ENCODE results near the gene TAF3.

The TAF3 gene

DNA sequence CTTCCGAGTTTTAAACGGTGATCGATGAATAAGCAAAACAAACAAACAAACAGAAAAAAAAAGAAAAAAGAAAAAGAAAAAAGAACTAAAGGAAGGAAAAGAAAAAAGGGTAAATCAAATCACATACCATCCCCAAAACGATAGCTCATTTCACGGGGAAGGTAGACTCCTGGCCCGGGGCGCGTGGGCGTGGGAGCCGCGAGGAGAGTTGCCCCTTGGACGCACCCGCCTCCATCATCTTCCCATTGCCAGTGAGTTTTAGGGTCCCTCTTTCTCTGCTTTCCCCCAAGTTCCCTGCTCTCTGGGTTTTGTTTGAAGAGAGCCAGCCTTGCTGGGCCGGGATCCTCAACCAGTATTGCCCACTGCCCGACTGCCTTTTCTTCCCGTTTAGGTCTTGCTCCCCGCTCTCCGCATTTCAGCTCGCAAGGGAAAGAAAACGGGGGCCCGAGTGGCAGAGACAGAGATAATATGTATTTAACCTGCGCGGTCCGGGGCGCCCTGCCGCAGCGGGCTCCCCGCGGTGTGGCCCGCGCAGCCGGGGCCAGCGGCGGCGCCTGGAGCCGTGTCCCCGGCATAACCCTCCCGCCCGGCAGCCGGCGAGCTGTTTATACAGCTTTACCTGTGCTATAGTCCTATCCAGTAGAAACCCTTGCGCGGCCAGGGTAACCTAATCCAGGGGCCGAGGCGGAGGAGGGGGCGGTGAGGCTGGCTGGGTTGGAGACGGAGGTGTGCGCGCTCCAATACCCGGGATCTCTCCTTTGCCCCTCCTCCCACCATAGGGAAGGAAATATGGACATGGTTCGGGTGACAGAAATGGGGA lies 230.9 kb downstream of the TAF3 start:
- no peak overlapping the region for H3K27ac ChIP-seq
- peak overlapping the region; percentile 72 for H3K4me3 ChIP-seq
- no peak for DNase-seq (ENCODE audit: low spot score)
- no peak for TF ChIP-seq CTCF (IDR thresholded peaks at IDR 0.05)

- no peak for TF ChIP-seq CTCF (IDR thresholded peaks at IDR 0.05)
- peak overlapping the region; percentile 72 for H3K4me3 ChIP-seq
- DNase-seq (ENCODE audit: low spot score), result no peak
Observed at GRCh38 chr10:8049865-8050555, 231.7 kb downstream of the TAF3 start.

GRCh38 chr10:8050556-8051108 lies 232.3 kb downstream of the TAF3 start:
- H3K4me3 ChIP-seq, result peak overlapping the region; percentile 72
- H3K27ac ChIP-seq, result no peak overlapping the region
- DNase-seq (ENCODE audit: low spot score), result no peak
- TF ChIP-seq CTCF (IDR thresholded peaks at IDR 0.05), result no peak

More at GRCh38 chr10:8049865-8050555, 231.7 kb downstream of the TAF3 start:
- no peak overlapping the region for H3K27ac ChIP-seq

DNA sequence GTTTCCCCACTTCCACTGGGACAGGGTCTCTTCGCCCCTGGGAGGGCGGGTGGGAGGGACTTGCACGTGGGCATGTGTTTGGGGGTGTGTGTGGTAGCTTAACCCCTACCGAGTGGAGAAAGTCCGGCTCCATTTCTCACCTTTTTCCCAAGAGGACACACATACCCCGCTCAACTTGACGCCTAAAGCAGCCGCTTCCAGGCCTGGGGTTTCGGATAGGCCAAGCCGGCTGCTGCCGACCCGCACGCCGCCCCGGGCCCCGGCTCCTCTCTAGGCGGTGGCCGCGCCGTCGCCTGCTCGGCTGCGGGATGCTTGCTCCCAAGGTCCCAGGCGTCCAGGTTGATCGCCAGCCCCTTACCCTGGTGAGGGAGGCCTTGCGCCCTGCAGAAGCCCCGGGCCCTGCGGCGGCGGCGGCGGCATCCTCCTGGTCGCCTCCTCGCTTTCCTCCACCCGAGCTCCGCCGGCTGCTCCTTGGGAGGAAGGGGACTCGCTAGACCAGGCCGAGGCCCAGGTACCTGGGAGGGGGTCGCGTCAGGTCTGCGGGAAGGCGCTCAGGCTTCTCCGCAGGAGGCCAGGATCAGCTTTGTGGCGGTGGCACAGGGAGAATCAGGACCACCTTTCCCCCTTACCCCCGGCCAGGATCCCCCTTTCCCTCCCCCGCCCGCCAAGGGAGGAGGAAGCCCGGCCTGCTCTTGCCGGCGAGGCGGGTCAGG lies 233.0 kb downstream of the TAF3 start:
- Histone ChIP-seq H3K4me3 (peak overlapping the region; percentile 72), H3K27ac (no peak overlapping the region)
- DNase-seq (ENCODE audit: low spot score), result no peak
- no peak for TF ChIP-seq CTCF (IDR thresholded peaks at IDR 0.05)

DNA sequence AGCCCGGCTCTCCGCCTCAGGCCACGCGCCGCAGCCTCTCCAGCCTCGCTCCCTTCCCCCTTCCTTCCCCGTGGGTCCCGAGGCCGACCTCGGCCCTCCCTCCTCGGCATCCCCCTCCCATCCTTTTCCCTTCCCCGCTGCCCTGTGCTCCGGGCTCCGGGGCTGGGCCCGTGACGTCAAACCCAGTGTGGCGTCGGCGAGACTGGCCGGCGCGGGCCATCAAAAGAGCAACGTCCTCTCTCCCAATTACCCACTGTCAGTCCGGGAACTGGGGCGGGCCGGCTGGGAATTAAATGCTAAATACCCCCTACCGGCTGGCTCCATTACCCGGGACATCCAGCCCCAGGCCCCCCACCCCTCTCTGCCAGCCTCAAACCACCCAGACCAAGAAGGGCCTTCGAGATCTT lies 233.5 kb downstream of the TAF3 start:
- Histone ChIP-seq H3K4me3 (peak overlapping the region; percentile 72), H3K27ac (no peak overlapping the region)
- no peak for DNase-seq (ENCODE audit: low spot score)
- TF ChIP-seq CTCF (IDR thresholded peaks at IDR 0.05), result no peak

DNA sequence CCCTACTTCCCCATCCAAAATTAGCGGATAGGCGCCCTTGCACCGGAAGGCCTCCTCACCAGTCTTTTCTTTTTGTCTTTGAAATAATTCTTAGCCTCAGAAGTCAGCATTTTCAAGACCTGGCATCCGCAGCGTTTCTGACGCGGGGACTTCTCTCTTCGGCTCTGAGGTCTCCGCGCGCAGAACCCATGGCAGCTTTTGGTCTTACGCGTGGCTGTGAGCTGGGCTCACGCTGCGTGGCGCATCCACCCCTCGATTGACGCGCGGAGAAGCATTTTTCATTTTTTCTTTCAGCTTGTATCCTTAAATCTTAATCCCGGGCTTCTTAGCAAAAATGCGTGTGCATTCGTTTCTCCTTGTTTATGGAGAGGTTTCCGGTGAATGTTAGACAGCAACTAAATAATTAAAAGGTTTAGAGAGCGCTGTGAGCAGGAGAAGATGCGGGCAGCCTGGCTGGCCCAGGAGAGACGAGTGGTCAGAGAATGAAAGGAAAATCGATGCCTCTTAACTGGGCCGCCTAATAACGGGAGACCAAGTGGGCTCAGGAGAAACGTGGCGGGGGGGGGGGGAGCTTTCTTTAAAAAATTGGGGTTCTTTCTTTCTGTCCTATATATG lies 234.1 kb downstream of the TAF3 start:
- no peak for TF ChIP-seq CTCF (IDR thresholded peaks at IDR 0.05)
- Histone ChIP-seq H3K4me3 (no peak overlapping the region), H3K27ac (no peak overlapping the region)
- DNase-seq (ENCODE audit: low spot score), result no peak

All from coronary artery (tissue), 2 donors.